Measurements from ENCODE around the gene DCLK1.

DCLK1 gene

DNA sequence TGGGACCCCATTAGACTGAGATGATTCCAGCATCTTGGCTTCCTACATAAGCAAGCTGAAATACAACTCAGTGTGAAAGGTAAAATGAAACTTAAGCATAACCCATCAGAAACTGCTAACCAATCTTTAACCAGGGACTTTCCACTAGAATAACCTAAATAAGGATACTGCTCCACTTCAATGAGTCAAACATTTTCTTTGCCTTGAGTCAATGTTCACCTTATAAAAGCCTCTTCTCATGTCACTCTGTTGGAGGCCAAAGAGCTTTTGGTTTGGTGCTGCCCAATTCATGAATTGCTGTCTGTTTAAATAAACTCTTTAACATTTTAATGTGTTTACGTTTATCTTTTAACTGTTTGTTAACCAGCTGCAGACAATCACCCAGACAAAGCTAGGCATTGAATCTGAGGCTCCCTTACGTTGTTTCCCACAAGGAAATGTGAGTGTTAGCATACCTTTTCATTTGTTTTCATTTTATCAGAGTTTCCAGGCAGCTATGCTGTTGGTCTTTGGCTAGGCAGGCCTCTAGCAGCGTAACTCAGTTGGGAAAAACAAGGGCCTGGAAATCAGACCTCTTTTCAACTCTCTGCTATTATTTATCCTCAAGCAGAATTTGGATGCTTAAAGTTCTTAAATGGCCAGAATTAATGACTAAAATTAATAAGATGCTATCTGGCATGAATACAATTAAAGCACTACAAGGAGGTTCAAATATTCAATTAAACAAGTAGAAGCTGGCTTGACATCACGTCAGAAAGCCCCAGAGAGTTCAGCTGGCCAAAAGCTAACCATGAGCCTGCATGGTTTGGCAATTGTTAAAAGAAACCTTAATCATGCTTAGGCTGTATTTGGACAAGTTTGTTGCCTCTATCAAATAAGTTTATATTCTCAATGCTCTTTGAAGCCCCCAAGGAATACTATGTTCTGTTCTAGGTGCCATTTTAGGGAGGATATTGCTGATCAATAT is 200.2 kb downstream of the DCLK1 start:
- FAIRE-seq (no peak), DNase-seq (ENCODE audit: insufficient read length, low spot score) (no peak)
- TF ChIP-seq CTCF (IDR thresholded peaks at IDR 0.05; ENCODE audit: insufficient read depth, missing control alignments): no peak

DNA sequence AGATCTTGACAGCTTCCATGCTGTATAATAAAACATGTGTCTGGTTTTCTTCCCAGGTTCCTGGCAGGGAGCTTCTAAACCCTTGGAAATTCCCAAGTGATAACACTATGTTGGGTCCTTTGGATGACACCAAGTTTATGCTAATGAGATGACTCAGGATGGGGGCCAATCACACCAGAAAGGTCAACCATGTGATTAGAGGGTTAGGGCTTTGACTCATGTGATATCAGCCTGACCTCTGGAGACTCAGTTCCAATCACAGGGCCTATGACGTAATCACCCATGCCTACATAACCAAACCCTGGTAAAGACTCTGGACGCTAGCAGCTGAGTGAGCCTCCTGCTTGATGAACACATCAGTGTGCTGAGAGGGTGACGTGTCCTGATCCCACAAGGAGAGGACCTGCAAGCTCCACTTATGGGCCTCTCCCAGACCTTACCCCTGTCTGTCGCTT is 203.6 kb downstream of the DCLK1 start:
- no peak for TF ChIP-seq CTCF (IDR thresholded peaks at IDR 0.05; ENCODE audit: insufficient read depth, missing control alignments)
- no peak for DNase-seq (ENCODE audit: insufficient read length, low spot score)

DNA sequence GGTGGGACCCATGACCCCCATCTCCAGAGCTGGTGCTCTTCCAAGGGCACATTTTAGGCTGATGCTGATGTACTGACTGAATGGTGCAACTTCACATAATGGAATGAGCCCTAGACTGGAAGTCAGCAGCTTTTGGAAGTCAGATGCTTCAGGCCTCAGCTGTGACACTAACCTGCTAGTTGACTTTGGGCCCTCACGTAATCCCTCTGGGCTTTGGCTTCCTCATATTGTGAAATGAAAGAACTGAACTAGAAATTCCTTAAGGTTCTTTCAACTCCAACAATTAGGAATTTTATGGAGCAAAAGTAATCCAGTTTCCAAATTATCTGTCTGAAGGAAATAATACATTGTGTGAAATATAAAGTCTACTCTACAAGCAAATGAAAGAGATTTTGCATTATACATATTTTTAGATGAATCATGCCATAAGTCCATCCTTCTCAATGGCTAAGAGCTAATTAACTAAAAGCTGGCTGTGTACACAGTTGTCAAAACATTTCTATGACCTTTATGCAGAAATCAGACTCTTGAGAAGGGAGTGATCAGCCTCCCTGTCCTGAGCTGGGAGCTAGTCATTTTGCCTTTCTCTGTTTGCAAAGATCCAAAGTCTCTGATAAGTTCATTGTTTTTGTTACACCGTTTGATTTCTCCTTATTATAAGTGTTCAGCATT is 204.2 kb downstream of the DCLK1 start:
- no peak for TF ChIP-seq CTCF (IDR thresholded peaks at IDR 0.05; ENCODE audit: insufficient read depth, missing control alignments)

More for the DNA sequence above, 203.6 kb downstream of the DCLK1 start:
- no peak for FAIRE-seq

GRCh38 chr13:35925669-35926068 is 205.5 kb downstream of the DCLK1 start:
- FAIRE-seq: no peak
- DNase-seq (ENCODE audit: insufficient read length, low spot score): no peak
- no peak for TF ChIP-seq CTCF (IDR thresholded peaks at IDR 0.05; ENCODE audit: insufficient read depth, missing control alignments)

More for the DNA sequence above, 204.2 kb downstream of the DCLK1 start:
- no peak for DNase-seq (ENCODE audit: insufficient read length, low spot score)
- FAIRE-seq: no peak

DNA sequence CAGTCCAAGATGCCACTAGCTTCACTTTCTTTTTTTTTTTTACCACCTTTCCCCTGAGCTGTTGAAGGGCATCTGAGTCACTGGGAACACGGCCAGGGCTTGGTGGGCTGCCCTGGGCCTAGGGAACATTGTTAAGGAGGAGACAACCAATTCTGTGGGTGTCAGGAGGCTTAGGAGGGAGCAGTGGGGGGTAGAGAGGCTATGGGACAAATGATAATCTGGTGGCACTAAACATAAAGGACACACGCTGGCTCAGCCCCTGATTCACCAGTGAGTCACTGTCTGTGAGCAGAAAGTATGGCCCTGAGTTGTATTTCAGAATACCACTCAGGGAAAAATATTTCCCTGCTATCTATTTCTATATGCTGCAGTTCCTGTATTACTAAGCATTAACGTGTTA is 207.8 kb downstream of the DCLK1 start:
- no peak for TF ChIP-seq CTCF (IDR thresholded peaks at IDR 0.05; ENCODE audit: insufficient read depth, missing control alignments)
- FAIRE-seq (no peak), DNase-seq (ENCODE audit: insufficient read length, low spot score) (no peak)

- DNase-seq (ENCODE audit: insufficient read length, low spot score) (no peak), FAIRE-seq (no peak)
- no peak for TF ChIP-seq CTCF (IDR thresholded peaks at IDR 0.05; ENCODE audit: insufficient read depth, missing control alignments)
Observed at GRCh38 chr13:35920816-35921215, 210.4 kb downstream of the DCLK1 start.

Measured in D721Med (cell line).